Stimulated activated CD4-positive, alpha-beta T cell treated with anti-CD3 and anti-CD28 coated beads, Interleukin-4, amount 100 ng/mL, for 4 hours (primary cell): Measurements from ENCODE around the gene KCNH1.

ENCODE experiments used
- DNase-seq, 2 experiments: peaks; one replicate each; pipeline ENCODE4 v3.0.0-alpha.2; 2020

The KCNH1 gene, protein sequence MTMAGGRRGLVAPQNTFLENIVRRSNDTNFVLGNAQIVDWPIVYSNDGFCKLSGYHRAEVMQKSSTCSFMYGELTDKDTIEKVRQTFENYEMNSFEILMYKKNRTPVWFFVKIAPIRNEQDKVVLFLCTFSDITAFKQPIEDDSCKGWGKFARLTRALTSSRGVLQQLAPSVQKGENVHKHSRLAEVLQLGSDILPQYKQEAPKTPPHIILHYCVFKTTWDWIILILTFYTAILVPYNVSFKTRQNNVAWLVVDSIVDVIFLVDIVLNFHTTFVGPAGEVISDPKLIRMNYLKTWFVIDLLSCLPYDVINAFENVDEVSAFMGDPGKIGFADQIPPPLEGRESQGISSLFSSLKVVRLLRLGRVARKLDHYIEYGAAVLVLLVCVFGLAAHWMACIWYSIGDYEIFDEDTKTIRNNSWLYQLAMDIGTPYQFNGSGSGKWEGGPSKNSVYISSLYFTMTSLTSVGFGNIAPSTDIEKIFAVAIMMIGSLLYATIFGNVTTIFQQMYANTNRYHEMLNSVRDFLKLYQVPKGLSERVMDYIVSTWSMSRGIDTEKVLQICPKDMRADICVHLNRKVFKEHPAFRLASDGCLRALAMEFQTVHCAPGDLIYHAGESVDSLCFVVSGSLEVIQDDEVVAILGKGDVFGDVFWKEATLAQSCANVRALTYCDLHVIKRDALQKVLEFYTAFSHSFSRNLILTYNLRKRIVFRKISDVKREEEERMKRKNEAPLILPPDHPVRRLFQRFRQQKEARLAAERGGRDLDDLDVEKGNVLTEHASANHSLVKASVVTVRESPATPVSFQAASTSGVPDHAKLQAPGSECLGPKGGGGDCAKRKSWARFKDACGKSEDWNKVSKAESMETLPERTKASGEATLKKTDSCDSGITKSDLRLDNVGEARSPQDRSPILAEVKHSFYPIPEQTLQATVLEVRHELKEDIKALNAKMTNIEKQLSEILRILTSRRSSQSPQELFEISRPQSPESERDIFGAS

DNA sequence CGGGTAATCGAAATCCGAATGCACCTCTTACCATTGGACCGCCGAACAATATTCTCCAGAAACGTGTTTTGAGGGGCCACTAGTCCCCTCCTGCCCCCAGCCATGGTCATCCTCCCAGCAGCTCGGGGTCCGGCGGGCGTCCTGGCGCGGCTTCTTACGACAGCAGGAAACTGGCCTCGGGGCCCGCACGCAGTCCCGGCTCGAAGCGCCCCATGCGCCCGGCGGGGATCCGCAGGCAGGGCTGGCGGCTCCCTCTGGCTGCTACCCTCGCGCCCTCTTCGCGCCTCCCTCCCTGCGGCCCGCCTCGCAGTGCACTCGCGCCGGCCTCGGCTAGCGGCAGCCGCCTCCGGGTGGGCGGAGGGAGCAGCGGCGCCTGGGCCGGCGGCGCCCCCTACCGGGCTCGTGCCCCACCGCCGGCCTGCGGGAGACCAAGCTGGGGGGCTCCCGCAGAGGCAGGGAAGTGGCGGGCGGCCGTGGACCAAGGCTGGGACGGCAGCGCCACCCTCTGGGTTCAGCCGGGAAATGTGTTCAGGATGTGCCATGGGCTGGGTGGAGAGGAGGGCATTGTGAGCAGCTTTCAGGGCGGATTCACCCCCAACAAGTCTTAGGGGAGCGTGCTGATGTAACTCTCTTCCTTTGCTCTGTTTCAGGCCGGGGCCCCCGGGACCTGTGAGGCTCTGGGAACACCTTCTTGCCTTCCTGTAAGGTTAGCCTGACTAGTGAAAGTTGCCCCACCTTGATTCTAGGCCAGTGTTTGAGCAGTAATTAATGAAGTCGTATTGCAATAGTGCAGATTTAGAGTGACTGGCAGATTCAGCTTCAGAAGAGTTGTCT lies at the start of gene KCNH1:
TSS of gene KCNH1 (minus strand) at position 313 of the 834 bp plus-strand sequence. CDS start at position 110, 203 bp downstream.
- DNase-seq = peak; percentile 67 to 75

DNA sequence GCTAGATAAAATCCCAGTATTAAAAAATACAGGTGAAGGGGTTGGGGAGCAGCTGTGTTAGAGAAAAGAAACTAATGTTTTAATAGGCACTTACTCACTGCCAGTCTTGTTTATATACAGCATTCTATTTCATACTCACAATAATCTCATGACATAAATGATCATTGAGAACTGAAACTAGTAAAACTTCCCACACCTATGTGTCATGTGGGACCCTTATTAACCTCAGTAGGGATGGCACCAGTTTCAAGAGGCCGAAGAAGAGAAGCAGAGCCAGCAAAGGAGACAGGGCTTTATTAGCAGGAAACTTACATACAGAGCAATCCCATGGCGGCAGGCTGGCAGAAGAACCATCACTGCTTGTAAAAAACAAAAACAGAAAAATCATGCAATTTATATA lies 48.8 kb upstream of the KCNH1 start:
- no peak for DNase-seq

DNA sequence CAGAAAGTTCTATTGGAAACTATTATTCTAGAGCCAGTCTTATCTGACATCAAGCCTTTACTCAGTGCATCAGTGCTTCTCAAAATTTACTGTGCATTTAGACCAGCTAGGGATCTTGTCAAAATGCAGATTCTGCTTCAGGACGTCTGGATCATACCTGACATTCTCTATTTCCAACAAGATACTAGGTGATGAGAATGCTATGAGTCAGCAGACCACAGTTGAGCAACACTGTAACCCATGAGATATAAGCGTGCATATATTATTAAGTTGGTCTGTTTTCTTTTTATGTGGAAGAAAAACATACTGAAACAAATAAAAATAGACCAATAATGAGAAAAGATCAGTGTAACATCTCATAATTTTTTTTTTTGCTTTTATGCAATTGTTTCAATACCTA lies 40.4 kb upstream of the KCNH1 start:
- DNase-seq = no peak

DNA sequence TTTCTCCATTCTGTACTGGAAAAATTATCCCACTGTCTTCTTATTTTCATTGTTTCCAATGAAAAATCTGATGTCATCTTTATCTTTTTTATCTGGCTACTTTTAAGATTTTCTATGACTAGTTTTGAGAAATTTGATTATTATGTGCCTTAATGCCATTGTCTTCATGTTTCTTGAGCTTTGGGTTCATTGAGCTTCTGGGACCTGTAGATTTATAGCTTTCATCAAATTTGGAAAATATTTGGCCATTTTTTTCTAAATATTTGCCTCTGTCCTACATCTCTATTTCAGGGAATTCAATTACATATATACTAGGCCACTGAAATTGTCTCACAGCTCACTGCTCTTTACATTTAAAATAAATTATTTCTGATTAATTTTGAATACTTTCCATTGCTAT lies 38.7 kb upstream of the KCNH1 start:
- no peak for DNase-seq

DNA sequence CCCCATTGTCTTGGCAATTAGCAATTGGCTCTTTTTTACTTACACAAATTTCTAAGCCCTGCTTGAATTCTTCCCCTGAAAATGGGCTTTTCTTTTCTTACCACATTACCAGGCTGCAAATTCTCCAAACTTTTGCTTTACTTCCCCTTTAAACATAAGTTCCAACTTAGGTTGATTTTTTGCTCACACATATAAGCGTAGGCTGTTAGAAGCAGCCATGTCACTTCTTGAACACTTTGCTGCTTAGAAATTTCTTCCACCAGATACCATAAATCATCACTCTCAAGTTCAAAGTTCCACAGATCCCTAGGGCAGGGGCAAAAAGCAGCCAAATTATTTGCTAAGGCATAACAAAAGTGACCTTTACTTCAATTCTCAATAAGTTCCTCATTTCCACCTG lies 35.4 kb upstream of the KCNH1 start:
- DNase-seq = no peak

DNA sequence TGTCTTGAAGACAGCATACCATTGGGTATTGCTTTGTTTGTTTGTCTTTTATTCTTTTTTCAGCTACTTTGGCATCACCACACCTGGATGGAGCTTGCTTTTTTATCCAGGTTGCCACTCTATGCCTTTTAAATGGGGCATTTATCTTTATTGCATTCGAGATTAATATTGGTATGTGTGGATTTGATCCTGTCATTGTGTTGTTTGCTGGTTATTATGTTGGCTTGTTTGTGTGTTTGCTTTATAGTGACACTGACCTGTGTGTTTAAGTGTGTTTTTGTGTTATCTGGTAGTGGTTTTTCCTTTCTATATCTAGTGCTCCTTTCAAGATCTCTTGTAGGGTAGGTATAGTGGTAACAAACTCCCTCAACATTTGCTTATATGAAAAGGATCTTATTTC lies 24.9 kb upstream of the KCNH1 start:
- DNase-seq = no peak

DNA sequence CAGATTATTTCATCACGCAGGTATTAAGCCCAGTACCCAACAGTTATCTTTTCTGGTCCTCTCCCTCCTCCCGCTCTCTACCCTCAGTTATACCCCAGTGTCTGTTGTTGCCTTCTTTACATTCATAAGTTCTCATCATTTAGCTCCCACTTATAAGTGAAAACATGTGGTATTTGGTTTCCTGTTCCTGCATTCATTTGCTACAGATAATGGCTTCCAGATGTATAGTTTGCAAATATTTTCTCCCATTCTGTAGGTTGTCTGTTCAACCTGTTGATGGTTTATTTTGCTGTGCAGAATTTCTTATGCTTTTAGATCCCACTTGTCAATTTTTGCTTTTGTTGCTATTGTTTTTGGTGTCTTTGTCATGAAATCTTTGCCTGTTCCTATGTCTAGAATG lies 21.1 kb upstream of the KCNH1 start:
- DNase-seq = no peak

DNA sequence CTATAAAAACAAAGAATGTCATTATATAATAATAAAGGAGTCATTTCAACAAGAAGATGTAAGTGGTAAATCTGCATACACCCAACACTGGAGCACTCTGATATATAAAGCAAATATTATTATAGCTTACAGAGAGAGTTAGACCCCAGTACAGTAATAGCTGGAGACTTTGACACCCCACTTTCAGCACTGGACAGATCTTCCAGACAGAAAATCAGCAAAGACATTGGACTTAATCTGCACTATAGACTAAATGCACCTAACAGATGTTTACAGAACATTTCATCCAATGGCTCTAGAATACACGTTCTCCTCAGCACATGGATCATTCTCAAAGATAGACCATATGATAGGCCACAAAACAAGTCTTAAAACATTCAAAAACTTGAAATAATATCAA lies 20.0 kb upstream of the KCNH1 start:
- DNase-seq = no peak

DNA sequence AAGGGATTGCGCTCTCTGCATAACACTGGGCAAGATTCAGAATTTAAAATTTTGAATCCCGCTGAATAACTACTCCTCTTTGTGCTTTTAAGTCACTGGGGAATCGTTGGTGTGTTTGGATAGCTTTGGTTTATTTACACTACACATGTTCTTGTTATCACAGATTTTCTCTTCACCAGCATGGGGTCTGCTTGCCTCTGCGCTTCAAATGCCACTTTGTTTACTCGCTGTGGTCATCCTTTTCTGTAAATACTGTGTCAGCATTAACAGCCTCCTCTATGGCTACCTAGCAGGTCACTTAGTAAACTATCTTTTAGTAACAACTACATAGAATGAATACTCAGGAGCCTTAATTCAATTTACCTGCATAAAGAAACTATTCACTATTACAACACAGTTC lies 14.4 kb upstream of the KCNH1 start:
- no peak for DNase-seq

DNA sequence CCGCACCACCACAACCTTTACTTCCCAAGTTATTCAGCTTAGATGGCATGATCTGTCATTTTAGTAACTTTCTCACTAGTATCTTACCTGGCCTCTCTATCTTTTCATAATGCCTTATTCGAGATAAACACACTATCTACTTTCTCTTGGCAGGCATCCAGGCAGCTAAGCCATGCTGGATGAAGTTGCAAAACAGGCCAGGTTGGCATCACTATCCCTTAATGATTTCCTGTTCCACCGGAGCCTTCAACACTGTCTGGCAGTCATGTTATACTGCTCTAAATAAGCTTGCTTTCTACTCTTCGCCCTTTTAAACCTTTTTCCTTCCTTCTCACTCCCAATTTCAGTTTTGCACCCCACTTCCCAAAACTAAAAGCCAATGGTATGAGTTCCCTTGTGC lies 12.0 kb upstream of the KCNH1 start:
- no peak for DNase-seq

DNA sequence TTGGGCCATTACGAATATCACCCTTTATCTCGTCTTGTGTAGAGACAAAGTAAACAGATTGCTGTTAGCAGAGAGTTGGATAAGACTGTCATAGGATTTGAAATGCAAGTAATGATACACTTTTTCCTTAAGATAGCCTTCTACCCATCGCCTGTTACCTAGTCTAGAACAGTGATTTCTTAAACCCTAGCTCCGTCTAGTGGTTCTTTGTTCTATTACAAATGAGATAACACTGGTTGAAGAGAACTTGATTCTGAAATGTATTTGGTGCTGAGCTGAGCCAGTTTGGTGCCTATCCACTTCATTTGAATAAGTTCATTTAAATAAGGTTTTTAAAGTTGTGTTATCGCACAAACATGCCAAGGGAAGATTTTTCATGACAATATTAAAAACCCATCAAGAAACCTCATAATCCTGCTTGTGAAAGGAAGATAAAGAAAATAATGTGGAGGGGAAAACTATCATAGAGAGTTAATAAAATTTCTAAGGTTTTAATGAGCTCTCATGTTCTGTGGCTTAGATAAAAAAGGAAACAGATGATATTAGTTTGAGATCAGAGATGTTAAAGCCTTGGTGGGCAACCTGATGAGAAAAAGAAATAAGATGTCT lies 1.5 kb upstream of the KCNH1 start:
- no peak for DNase-seq

DNA sequence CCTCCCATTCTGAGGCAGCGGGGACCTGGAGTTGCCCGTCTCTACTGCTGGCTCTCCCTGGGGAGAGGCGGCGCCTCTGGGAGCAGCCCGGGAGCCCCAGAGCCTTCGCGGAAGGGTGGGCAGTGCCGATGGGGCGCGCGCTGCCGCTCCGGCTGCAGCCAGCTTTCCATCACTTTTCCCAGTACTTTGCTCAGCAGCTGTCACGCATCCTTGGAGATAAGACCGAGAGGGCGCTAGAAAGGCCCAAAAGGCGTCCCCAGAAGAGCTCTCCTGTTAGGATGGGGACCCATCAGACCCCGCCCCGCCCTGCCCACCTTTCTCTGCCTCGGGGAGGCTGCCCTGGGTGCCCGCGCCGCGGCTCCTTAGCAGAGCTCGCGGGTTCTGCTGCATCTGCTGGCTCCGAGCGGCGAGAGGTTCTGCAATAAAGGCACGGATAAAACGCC lies 534 bp downstream of the KCNH1 start:
- peak; percentile 5 to 27 for DNase-seq

DNA sequence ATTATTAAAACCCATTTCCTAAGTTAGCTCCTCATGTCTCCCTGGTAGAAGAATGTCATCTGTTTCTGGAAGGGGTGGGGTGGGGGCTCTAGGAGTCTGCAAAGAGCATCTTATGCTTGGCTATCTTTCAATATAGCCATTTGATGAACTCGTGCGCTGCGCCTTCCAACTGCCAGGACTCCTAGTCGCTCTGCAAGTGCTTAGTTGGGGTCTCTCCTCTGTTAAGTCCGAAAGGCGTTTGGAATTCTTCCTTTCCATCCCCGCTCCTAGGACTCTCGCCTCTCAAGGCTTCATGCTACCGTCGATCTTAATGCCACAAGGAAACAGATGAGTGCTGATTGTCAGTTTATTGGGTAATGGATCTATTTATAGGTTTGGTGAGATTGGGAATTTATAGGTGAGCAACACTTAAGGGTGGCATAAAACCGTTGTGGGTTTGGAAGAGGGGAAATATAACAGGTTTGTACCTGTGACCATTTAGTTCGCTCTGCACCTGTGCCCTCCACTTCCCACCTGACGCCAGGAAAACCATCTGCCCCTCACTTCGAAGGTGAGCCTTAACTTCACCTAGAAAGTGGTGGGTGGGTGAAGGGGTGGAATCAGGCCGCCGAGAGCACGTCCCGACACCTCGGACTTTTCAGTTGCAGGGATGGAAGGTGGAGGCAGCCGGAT lies 1.1 kb downstream of the KCNH1 start:
- no peak for DNase-seq

DNA sequence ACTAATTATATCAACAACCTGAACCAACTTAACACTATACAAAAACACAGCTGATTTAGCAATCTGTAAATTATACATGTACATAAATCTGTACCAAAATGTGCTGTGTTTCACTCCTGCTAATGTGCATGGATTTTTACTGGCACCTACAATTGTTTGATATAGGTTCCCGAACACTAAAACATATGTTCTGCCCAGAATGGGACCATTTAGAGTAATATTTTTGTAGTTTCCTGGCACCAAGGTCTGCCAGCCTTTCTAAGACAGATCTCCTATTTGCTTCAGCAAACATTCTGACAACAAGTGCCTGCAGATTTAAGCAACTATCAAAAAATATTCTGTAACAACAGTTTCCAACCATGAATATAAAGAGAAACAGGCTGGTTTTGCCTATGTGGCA lies 4.2 kb downstream of the KCNH1 start:
- DNase-seq = no peak

DNA sequence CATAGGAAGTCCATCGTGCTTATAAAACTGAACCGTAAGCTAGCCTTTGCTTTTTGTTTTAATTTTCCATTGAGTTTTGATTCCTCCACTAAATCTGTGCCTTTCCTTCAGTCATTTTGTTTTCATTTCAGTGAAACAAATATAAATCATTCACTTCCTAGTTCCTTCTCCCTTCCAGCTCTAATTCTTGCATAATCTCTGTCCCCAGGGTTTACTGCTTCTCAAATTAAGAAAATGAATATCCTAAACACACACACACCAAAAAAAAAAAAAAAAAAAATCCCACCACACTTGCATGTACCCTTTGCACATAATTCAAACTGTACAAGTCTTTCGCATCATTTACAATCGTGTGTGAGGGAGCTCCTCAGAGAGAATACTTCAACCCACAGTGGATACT lies 6.8 kb downstream of the KCNH1 start:
- DNase-seq = no peak

DNA sequence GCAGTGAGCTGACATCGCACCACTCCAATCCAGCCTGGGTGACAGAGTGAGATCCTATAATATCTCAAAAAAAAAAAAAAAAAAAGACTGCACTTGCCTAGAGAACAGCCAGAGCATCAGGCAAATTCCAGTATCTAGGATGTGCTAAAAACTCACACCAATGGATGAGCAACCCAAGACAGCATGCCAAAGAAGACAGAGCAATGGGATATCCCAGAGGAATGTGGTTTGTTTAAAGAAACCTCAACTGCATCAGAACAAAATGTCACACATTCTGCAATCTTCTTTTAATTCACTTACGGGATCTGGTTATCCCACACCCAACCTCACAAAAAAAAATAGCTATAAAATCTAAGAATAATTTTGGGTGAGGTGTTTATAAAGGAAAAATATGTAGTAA lies 7.3 kb downstream of the KCNH1 start:
- DNase-seq = no peak

DNA sequence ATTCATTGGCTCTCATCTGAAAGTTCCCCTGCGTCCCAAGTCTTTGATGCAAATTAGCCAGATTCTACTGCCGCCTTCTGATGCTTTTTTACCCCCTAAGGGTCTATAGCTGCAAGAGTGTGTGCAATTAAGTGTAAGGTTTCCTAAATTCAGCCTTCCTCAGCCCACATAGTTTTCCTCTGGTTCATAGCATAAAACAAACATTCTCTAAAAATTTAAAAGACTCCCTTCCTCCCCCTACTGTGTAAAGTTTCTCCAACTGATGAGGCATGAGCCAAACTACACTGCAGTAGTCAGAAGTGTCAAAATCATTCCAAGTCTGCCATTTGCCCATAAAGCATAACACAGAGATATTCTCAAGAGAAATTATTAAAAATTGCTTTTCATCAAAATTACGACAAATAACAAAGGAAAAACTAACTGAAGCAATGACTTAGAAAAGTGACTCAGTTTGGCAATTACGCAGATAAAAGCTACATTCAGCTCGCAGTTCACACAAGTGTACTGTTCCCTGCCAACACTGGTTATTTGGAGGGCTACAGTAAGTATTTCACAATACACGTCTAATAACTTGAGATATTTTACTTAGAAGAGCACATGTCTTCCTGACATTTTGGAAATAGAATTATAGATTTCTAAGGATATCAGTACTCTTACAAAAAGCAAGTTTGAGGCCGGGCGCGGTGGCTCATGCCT lies 15.4 kb downstream of the KCNH1 start:
- DNase-seq = no peak

DNA sequence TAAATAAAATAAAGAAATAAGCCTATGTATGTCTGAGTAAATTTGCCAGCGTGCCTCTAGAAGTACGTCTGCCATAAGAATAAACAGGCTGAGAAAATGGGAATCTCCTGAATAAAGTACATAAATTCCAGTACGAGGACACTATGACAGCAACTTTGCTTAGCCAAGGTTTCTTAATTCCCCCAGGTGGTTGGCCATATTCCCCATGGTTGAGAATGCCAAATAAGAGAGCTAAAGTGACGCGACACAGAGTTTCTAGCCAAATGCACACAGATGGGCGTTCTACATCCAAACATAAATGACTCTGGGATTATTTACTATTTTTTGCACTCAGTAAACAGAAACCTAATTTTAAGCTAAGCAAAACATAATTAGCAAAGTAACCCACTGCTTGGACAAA lies 19.5 kb downstream of the KCNH1 start:
- DNase-seq = no peak

DNA sequence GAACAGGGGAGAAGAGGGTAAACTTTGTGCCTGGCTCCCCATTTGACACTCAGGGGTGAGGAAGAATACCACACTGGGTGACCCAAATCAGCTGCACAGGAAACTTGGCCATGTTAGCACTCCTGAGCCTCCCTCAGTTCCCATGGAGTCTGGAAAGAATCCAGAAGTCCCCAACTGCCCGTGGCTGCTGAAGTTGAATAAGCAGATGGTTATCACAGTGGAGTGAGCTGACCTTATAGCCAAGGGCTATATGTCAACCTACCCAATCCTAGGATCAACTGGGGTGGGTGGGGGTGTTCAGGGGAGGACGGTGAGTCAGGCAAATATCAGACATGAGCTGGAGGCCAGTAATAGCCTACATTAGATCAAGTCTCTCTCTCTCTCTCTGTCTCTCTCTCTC lies 20.4 kb downstream of the KCNH1 start:
- DNase-seq = no peak

DNA sequence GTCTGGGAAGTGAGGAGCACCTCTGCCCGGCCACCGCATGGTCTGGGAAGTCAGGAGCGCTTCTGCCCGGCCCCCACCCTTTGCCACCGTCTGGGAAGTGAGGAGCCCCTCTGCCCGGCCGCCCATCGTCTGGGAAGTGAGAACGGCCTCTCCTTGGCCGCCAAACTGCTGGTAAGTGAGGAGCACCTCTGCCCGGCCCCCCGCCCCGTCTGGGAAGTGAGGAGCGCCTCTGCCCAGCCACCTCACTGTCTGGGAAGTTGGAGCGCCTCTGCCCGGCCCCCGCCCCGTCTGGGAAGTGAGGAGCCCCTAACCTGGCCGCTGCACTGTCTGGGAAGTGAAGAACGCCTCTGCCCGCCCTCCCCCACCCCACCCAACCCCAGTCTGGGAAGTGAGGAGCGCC lies 22.6 kb downstream of the KCNH1 start:
- DNase-seq = no peak

DNA sequence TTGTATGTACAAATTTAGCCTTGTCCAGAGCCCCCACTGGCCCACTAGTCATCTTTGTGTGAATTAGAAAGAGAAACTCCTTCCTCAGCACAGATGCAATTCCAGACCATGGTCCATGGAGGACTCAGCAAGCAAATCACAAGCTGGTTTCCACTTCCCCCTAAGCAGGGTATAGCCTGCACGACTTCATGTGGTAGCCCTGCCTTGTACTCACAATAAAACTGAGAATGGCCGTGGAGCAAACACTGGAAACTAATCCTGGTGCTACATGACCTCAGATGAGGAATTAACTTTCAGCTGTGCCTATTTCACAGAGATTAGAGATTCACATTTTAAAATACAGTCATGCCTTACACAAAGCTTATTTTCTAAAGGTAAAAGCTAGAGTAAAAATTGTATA lies 32.5 kb downstream of the KCNH1 start:
- no peak for DNase-seq
